ENCODE measurements around the gene EMP2.

Gene EMP2

GRCh38 chr16:10599626-10600025 lies 19.2 kb upstream of the EMP2 start (continued):
- no peak for TF ChIP-seq TSHZ2 (CRISPR knock-in tag; IDR thresholded peaks at IDR 0.05)

- TF ChIP-seq GLIS3 (CRISPR knock-in tag; IDR thresholded peaks at IDR 0.05) (no peak), ZFP3 (CRISPR knock-in tag; IDR thresholded peaks at IDR 0.05) (no peak), ARNTL (CRISPR knock-in tag; IDR thresholded peaks at IDR 0.05; ENCODE audit: borderline replicate concordance, low read depth) (no peak), TCF4 (CRISPR knock-in tag; IDR thresholded peaks at IDR 0.05; ENCODE audit: borderline replicate concordance) (no peak), ZC3H10 (CRISPR knock-in tag; IDR thresholded peaks at IDR 0.05) (no peak), ZNF70 (CRISPR knock-in tag; IDR thresholded peaks at IDR 0.05) (no peak), CSRNP3 (CRISPR knock-in tag; IDR thresholded peaks at IDR 0.05) (no peak)
- ATAC-seq, result no peak
These were observed 17.8 kb upstream of the EMP2 start for GRCh38 chr16:10598157-10598556.

GRCh38 chr16:10597187-10597601 lies 16.8 kb upstream of the EMP2 start:
- TF ChIP-seq CREB5 (CRISPR knock-in tag; IDR thresholded peaks at IDR 0.05; ENCODE audit: low read depth), result no peak
- no peak for TF ChIP-seq TOX (CRISPR knock-in tag; IDR thresholded peaks at IDR 0.05; ENCODE audit: borderline replicate concordance)
- no peak for TF ChIP-seq ISL1 (CRISPR knock-in tag; IDR thresholded peaks at IDR 0.05)
- TF ChIP-seq ZNF565 (CRISPR knock-in tag; conservative IDR thresholded peaks at IDR 0.05; ENCODE audit: low read depth), result no peak
- no peak for TF ChIP-seq ZFP3 (CRISPR knock-in tag; IDR thresholded peaks at IDR 0.05)
- no peak for TF ChIP-seq GLIS3 (CRISPR knock-in tag; IDR thresholded peaks at IDR 0.05)
- TF ChIP-seq CSDC2 (CRISPR knock-in tag; IDR thresholded peaks at IDR 0.05), result no peak
- TF ChIP-seq ZFP30 (CRISPR knock-in tag; IDR thresholded peaks at IDR 0.05), result no peak
- TF ChIP-seq CSRNP3 (CRISPR knock-in tag; IDR thresholded peaks at IDR 0.05), result no peak
- TF ChIP-seq ZC3H10 (CRISPR knock-in tag; IDR thresholded peaks at IDR 0.05), result no peak
- no peak for TF ChIP-seq BACH2 (CRISPR knock-in tag; IDR thresholded peaks at IDR 0.05; ENCODE audit: borderline replicate concordance)
- no peak for TF ChIP-seq SNAI2 (CRISPR knock-in tag; IDR thresholded peaks at IDR 0.05)
- no peak for TF ChIP-seq PPARA (CRISPR knock-in tag; IDR thresholded peaks at IDR 0.05; ENCODE audit: borderline replicate concordance)
- no peak for TF ChIP-seq ZNF70 (CRISPR knock-in tag; IDR thresholded peaks at IDR 0.05)
- no peak for ATAC-seq

GRCh38 chr16:10594312-10594950 lies 14.0 kb upstream of the EMP2 start:
- no peak for ATAC-seq
- TF ChIP-seq POU6F1 (CRISPR knock-in tag; IDR thresholded peaks at IDR 0.05; ENCODE audit: borderline replicate concordance, low read depth) (no peak), ZNF8 (CRISPR knock-in tag; IDR thresholded peaks at IDR 0.05) (no peak), CSRNP3 (CRISPR knock-in tag; IDR thresholded peaks at IDR 0.05) (no peak), ZC3H10 (CRISPR knock-in tag; IDR thresholded peaks at IDR 0.05) (no peak), ESRRG (CRISPR knock-in tag; IDR thresholded peaks at IDR 0.05) (no peak), RARB (CRISPR knock-in tag; IDR thresholded peaks at IDR 0.05) (no peak), ZNF70 (CRISPR knock-in tag; IDR thresholded peaks at IDR 0.05) (no peak), PPARA (CRISPR knock-in tag; IDR thresholded peaks at IDR 0.05; ENCODE audit: borderline replicate concordance) (no peak), ZNF565 (CRISPR knock-in tag; conservative IDR thresholded peaks at IDR 0.05; ENCODE audit: low read depth) (no peak), ZFP3 (CRISPR knock-in tag; IDR thresholded peaks at IDR 0.05) (no peak), TSHZ2 (CRISPR knock-in tag; IDR thresholded peaks at IDR 0.05) (no peak)

All from SK-N-SH treated with all-trans-retinoic acid at 6 μM for 48 hours (cell line).